H1 (cell line): ENCODE results near the gene FBXO2. TPM values are rescaled to one million over a fixed set of nuclear protein-coding genes. Genes with fewer than 3 reads are reported as not detected.
"Not testable (repeated sequence)": the region's sequence is repeated elsewhere in the genome, so short reads cannot be mapped to it uniquely, and the experiment has no call there.

Experiments
- CTCF ChIA-PET: fragments of 300-600 bp; sonication (Branson Sonifier 250); formaldehyde crosslinking; loops from one replicate; lab custom pipeline; 2021; ENCODE audit not compliant: partially characterized antibody; lab: Charles Lee
- POLR2A ChIA-PET: fragments of 300-600 bp; sonication (Branson Sonifier 250); formaldehyde crosslinking; loops from one replicate; lab custom pipeline; 2021; ENCODE audit warnings: inconsistent platforms; ENCODE audit not compliant: partially characterized antibody; lab: Charles Lee
- DNase-seq, 2 experiments: peaks; one replicate each; pipeline versions ENCODE4 v3.0.0 to v3.0.0-alpha.2; 2010 to 2022; ENCODE audit warnings: low spot score in 2 of 2, low read depth in 1 of 2, mixed read lengths in 1 of 2
- FAIRE-seq: peaks from 2 replicates; lab custom pipeline; 2011; peaks lifted over from hg19 to GRCh38; lab: Jason Lieb, UNC
- H2AFZ ChIP-seq: 2 replicates; pipeline ENCODE4 v1.8.1; 2012; ENCODE audit warnings: low read length, inconsistent platforms
- H2AK5ac ChIP-seq: 2 replicates; pipeline ENCODE4 v1.6.1; 2013; ENCODE audit warnings: low read depth, low read length
- H2BK120ac ChIP-seq: replicated peaks from 2 replicates; pipeline ENCODE3; 2013; ENCODE audit warnings: low read depth, low read length, inconsistent platforms
- H2BK12ac ChIP-seq: 2 replicates; pipeline ENCODE4 v1.6.1; 2013; ENCODE audit warnings: low read depth, low read length
- H2BK15ac ChIP-seq: 2 replicates; pipeline ENCODE4 v1.6.1; 2013; ENCODE audit warnings: low read length
- H2BK20ac ChIP-seq: 2 replicates; pipeline ENCODE4 v1.6.1; 2013; ENCODE audit warnings: low read length
- H2BK5ac ChIP-seq: 2 replicates; pipeline ENCODE4 v1.6.1; 2013; ENCODE audit warnings: low read depth, low read length
- H3K14ac ChIP-seq: 2 replicates; pipeline ENCODE4 v1.6.1; 2013; ENCODE audit warnings: inconsistent platforms; ENCODE audit not compliant: insufficient read length
- H3K18ac ChIP-seq: 2 replicates; pipeline ENCODE4 v1.6.1; 2013; ENCODE audit warnings: low read length; ENCODE audit errors: extremely low read depth
- H3K23ac ChIP-seq: 2 replicates; pipeline ENCODE4 v1.6.1; 2013; ENCODE audit warnings: inconsistent platforms; ENCODE audit not compliant: insufficient read length
- H3K23me2 ChIP-seq: 2 replicates; pipeline ENCODE4 v1.6.1; 2013; ENCODE audit warnings: low read depth, low read length
- H3K27ac ChIP-seq: 2 replicates; pipeline ENCODE4 v1.6.1; 2011; ENCODE audit warnings: low read depth, low read length, inconsistent platforms
- H3K27me3 ChIP-seq, 4 experiments: replicated peaks in 1 of 4; 1 replicate in 1 of 4; 2 replicates in 3 of 4; pipeline versions ENCODE4 v1.6.1 to v1.8.1; 2011 to 2013; ENCODE audit warnings: low read length in 3 of 4, mild to moderate bottlenecking in 3 of 4, inconsistent platforms in 2 of 4, mixed read lengths in 2 of 4, moderate library complexity in 1 of 4; ENCODE audit not compliant: control insufficient read depth in 3 of 4, insufficient read depth in 3 of 4; ENCODE audit errors: extremely low read depth in 1 of 4
- H3K36me3 ChIP-seq, 4 experiments: 2 replicates each; pipeline versions ENCODE4 v1.6.1 to v1.8.1; 2011 to 2013; ENCODE audit warnings: mild to moderate bottlenecking in 4 of 4, low read length in 3 of 4, moderate library complexity in 2 of 4, control low read depth in 1 of 4, inconsistent platforms in 1 of 4; ENCODE audit not compliant: insufficient read depth in 4 of 4, control insufficient read depth in 2 of 4
- H3K4ac ChIP-seq: replicated peaks from 2 replicates; pipeline ENCODE3; 2013; ENCODE audit warnings: low read length, low read depth, mixed read lengths, inconsistent platforms; ENCODE audit not compliant: insufficient read length
- H3K4me1 ChIP-seq, 4 experiments: replicated peaks in 1 of 4; 1 replicate in 1 of 4; 2 replicates in 3 of 4; pipeline versions ENCODE4 v1.6.1 to v1.8.1; 2011 to 2013; ENCODE audit warnings: low read length in 3 of 4, inconsistent platforms in 2 of 4, mixed read lengths in 1 of 4; ENCODE audit not compliant: insufficient read depth in 4 of 4, control insufficient read depth in 3 of 4
- H3K4me2 ChIP-seq, 2 experiments: 2 replicates each; pipeline versions ENCODE4 v1.6.1 to v1.8.1; 2011 to 2013; ENCODE audit warnings: low read depth in 2 of 2, low read length in 2 of 2, control low read depth in 1 of 2, inconsistent platforms in 1 of 2, mild to moderate bottlenecking in 1 of 2; ENCODE audit not compliant: insufficient read depth in 1 of 2
- H3K4me3 ChIP-seq, 4 experiments: fragments of 200-600, 300-600 bp in 1 of 4; sonication (generic), shearing (Covaris generic), sonication (Bioruptor Twin) in 1 of 4; 2 replicates each; pipeline versions ENCODE4 v1.5.1 to v1.8.1; 2011 to 2016; ENCODE audit warnings: low read length in 4 of 4, low read depth in 3 of 4, control low read depth in 2 of 4, inconsistent platforms in 2 of 4, mild to moderate bottlenecking in 2 of 4, mixed read lengths in 1 of 4, moderate library complexity in 1 of 4; ENCODE audit not compliant: insufficient read depth in 2 of 4; ENCODE audit errors: extremely low read depth in 1 of 4
- H3K56ac ChIP-seq: replicated peaks from 2 replicates; pipeline ENCODE3; 2013; ENCODE audit warnings: low read depth, mild to moderate bottlenecking, mixed read lengths, low read length, inconsistent platforms; ENCODE audit not compliant: insufficient read length
- H3K79me1 ChIP-seq: 2 replicates; pipeline ENCODE4 v1.6.1; 2013; ENCODE audit warnings: low read depth, low read length, control low read depth
- H3K79me2 ChIP-seq, 2 experiments: 2 replicates each; pipeline versions ENCODE4 v1.6.1 to v1.8.1; 2012 to 2013; ENCODE audit warnings: low read length in 2 of 2, mild to moderate bottlenecking in 2 of 2, inconsistent platforms in 1 of 2; ENCODE audit not compliant: insufficient read depth in 2 of 2, control insufficient read depth in 1 of 2
- H3K9ac ChIP-seq, 4 experiments: replicated peaks in 1 of 4; 1 replicate in 1 of 4; 2 replicates in 3 of 4; pipeline versions ENCODE4 v1.6.1 to v1.8.1; 2011 to 2013; ENCODE audit warnings: low read depth in 3 of 4, low read length in 3 of 4, control low read depth in 2 of 4, mild to moderate bottlenecking in 2 of 4, moderate library complexity in 2 of 4, inconsistent platforms in 1 of 4; ENCODE audit errors: extremely low read depth in 1 of 4
- H3K9me3 ChIP-seq, 2 experiments: 2 replicates each; pipeline versions ENCODE4 v1.6.1 to v1.8.1; 2012 to 2013; ENCODE audit warnings: mild to moderate bottlenecking in 2 of 2, moderate library complexity in 2 of 2, control low read depth in 1 of 2, inconsistent platforms in 1 of 2, low read depth in 1 of 2, low read length in 1 of 2, mixed read lengths in 1 of 2; ENCODE audit not compliant: insufficient read depth in 2 of 2
- H4K20me1 ChIP-seq, 2 experiments: replicated peaks in 1 of 2; 2 replicates each; pipeline versions ENCODE3 to v1.8.1; 2011 to 2013; ENCODE audit warnings: inconsistent platforms in 2 of 2, low read length in 2 of 2, mild to moderate bottlenecking in 1 of 2; ENCODE audit not compliant: insufficient read depth in 2 of 2, control insufficient read depth in 1 of 2
- H4K5ac ChIP-seq: 2 replicates; pipeline ENCODE4 v1.6.1; 2013; ENCODE audit warnings: low read length, low read depth, mixed read lengths, inconsistent platforms; ENCODE audit not compliant: insufficient read length
- H4K8ac ChIP-seq: 2 replicates; pipeline ENCODE4 v1.8.0; 2013; ENCODE audit warnings: mild to moderate bottlenecking, moderate library complexity, low read length, inconsistent platforms; ENCODE audit not compliant: insufficient read depth; ENCODE audit errors: extremely low read depth
- H4K91ac ChIP-seq: replicated peaks from 2 replicates; pipeline ENCODE3; 2013; ENCODE audit warnings: low read length, mixed read lengths, inconsistent platforms; ENCODE audit not compliant: insufficient read length
- WGBS, 2 experiments: shearing (Covaris generic) in 1 of 2; methylation state at CpG; one replicate each; pipeline versions ENCODE4 v1.1.6 to v1.1.7; 2013 to 2015; ENCODE audit warnings: low lambda C conversion rate in 2 of 2, mixed read lengths in 2 of 2, inconsistent platforms in 1 of 2, low coverage in 1 of 2, missing lambda C conversion rate in 1 of 2; ENCODE audit not compliant: insufficient replicate concordance in 2 of 2, insufficient coverage in 1 of 2, insufficient read length in 1 of 2; ENCODE audit errors: extremely low coverage in 1 of 2, missing lambda C conversion rate in 1 of 2; 5-methylcytosine and 5-hydroxymethylcytosine counted together
- polyA plus RNA-seq, 7 experiments: library from polyadenylated mRNA; depleted of rRNA in 3 of 7; stranded (reverse) in 5 of 7; unstranded in 2 of 7; fragments of >200 nt in 5 of 7; fragments of 200-250 nt in 2 of 7; gene quantifications; 1 replicate in 5 of 7; 2 replicates in 1 of 7; 4 replicates in 1 of 7; pipeline versions ENCODE4 v1.2.1 to v1.2.3, GENCODE V29; 2011 to 2013; ENCODE audit warnings: missing spikeins in 2 of 7, mixed read lengths in 2 of 7
- total RNA-seq: library from RNA; stranded (reverse); fragmentation: NEBNext Ultra II Directional; extraction: Animal tissue kit (Norgen Biotek cat#: 25700); gene quantifications from 2 replicates; pipeline ENCODE4 v1.2.1, GENCODE V29; 2021

Gene FBXO2
- total and polyA plus RNA-seq, 2 of the 8 experiments (the other 6 are each of a cell fraction or from before 2014, with no cell fraction given): 51.3 to 57.9 TPM

DNA sequence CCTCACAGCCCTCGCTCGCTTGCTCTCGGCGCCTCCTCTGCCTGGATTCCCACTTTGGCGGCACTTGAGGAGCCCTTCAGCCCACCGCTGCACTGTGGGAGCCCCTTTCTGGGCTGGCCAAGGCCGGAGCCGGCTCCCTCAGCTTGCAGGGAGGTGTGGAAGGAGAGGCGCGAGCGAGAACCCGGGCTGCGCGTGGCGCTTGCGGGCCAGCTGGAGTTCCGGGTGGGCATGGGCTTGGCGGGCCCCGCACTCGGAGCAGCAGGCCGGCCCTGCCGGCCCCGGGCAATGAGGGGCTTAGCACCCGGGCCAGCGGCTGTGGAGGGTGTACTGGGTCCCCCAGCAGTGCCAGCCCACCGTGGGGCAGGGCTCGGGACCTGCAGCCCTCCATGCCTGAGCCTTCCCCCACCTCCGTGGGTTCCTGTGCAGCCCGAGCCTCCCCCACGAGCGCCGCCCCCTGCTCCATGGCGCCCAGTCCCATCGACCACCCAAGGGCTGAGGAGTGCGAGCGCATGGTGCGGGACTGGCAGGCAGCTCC, 45.6 kb downstream of the FBXO2 start:
- H2BK5ac ChIP-seq, H3K79me1 ChIP-seq, H3K9ac ChIP-seq, H3K18ac ChIP-seq, H3K4me2 ChIP-seq, H3K56ac ChIP-seq, H3K23me2 ChIP-seq, H3K27me3 ChIP-seq, H4K20me1 ChIP-seq, H2BK12ac ChIP-seq, H3K9me3 ChIP-seq, H3K36me3 ChIP-seq, H3K79me2 ChIP-seq, DNase-seq, H3K14ac ChIP-seq, H3K4me3 ChIP-seq, H3K27ac ChIP-seq, H2BK20ac ChIP-seq, H4K91ac ChIP-seq, H3K4ac ChIP-seq, H4K5ac ChIP-seq, H2BK15ac ChIP-seq, H2AK5ac ChIP-seq, FAIRE-seq, H4K8ac ChIP-seq, H2BK120ac ChIP-seq, H3K4me1 ChIP-seq, H2AFZ ChIP-seq, H3K23ac ChIP-seq: not testable (repeated sequence)
- ChIA-PET CTCF (interaction anchor here (0.5 to 1.2 kb wide), 2 partner anchors 11 to 70 kb away, joined by 3 to 4 read pairs; no protein-coding TSS in a partner anchor), POLR2A (interaction anchor here (1.4 kb wide), 1 partner anchor 29 kb away, joined by 3 read pairs; no protein-coding TSS in a partner anchor)
- 90% methylated on average over 19 of the region's 37 CpGs; no CpG with 5 or more reads in 1 of the 2 experiments for WGBS, 2 experiments
